Neutrophil (primary cell): ENCODE measurements around the gene TRMT61A.

Experiments
- H3K27ac ChIP-seq: fragments of 200-600 bp; sonication (generic); 2 replicates; pipeline ENCODE4 v1.5.1; 2016; ENCODE audit warnings: mild to moderate bottlenecking, moderate library complexity
- H3K27me3 ChIP-seq: fragments of 200-600 bp; sonication (generic); 2 replicates; pipeline ENCODE4 v1.6.0; 2016; ENCODE audit warnings: mild to moderate bottlenecking
- H3K36me3 ChIP-seq: fragments of 200-600 bp; sonication (generic); 2 replicates; pipeline ENCODE4 v1.5.1; 2017
- H3K4me1 ChIP-seq, 2 experiments: fragments of 200-600 bp in 1 of 2; sonication (generic) in 1 of 2; 1 replicate in 1 of 2; 2 replicates in 1 of 2; pipeline versions ENCODE4 v1.5.1 to v1.6.1; 2013 to 2016; ENCODE audit warnings: low read depth in 1 of 2, low read length in 1 of 2, mild to moderate bottlenecking in 1 of 2, moderate library complexity in 1 of 2; ENCODE audit not compliant: control insufficient read depth in 1 of 2, insufficient read depth in 1 of 2
- H3K4me3 ChIP-seq, 2 experiments: fragments of 200-600 bp in 1 of 2; sonication (generic) in 1 of 2; 1 replicate in 1 of 2; 2 replicates in 1 of 2; pipeline ENCODE4 v1.5.1; 2013 to 2016; ENCODE audit warnings: low read depth in 1 of 2, low read length in 1 of 2, mild to moderate bottlenecking in 1 of 2, moderate library complexity in 1 of 2
- H3K9me3 ChIP-seq: fragments of 200-600 bp; sonication (generic); 2 replicates; pipeline ENCODE4 v1.5.1; 2016
- TF ChIP-seq, protein P1 (sequence below): fragments of 200-600 bp; sonication (generic); IDR thresholded peaks from 2 replicates; pipeline ENCODE4 v1.5.1; 2016; ENCODE audit warnings: antibody characterized with exemption

The TRMT61A gene

DNA sequence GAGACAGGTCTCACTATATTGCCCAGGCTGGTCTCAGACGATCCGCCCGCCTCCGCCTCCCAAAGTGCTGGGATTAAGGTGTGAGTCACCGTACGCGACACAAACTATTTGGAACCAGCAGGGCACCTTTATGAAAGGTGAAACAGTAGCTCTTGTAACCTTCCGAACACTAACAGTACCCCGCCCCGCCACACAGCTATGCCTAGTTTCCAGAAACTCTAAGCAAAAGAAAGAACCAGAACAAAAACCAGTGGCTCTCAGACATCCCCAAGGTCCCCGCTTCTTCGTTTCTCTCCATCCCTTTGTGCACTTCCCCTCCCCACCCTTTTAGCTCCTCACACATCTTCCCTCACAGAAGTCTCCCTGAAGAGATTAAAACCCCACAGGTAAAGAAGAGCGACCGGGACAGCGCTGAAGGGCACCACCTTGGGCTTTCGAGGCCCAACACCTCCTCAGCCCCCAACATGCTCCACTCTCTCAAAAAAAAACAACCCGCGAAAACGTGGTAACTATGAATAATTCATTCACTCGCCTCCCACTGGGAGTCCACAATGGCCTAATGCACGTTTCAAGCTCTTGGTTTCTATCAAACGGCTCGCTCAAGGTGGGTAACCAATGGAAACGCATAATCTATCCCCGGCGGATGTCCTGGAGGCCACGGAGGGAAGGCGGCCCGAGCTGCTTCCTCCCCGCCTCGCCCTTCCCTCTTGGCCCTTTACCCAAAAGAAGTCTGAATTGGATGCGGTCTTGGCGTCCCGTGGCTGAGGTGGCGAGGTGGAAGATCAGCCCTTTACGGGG lies 32.6 kb downstream of the TRMT61A start:
- Histone ChIP-seq H3K9me3 (no peaks in the 10 kb centered on the region), H3K4me3 (peak overlapping the region; percentile 86 to 99), H3K36me3 (peaks cover 28% of the 10 kb centered on the region), H3K27me3 (no peaks in the 10 kb centered on the region), H3K4me1 (peaks cover 25 to 29% of the 10 kb centered on the region in 2 experiments), H3K27ac (peak overlapping the region; percentile 100)
- TF ChIP-seq, protein P1, sequence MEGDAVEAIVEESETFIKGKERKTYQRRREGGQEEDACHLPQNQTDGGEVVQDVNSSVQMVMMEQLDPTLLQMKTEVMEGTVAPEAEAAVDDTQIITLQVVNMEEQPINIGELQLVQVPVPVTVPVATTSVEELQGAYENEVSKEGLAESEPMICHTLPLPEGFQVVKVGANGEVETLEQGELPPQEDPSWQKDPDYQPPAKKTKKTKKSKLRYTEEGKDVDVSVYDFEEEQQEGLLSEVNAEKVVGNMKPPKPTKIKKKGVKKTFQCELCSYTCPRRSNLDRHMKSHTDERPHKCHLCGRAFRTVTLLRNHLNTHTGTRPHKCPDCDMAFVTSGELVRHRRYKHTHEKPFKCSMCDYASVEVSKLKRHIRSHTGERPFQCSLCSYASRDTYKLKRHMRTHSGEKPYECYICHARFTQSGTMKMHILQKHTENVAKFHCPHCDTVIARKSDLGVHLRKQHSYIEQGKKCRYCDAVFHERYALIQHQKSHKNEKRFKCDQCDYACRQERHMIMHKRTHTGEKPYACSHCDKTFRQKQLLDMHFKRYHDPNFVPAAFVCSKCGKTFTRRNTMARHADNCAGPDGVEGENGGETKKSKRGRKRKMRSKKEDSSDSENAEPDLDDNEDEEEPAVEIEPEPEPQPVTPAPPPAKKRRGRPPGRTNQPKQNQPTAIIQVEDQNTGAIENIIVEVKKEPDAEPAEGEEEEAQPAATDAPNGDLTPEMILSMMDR: no peak

DNA sequence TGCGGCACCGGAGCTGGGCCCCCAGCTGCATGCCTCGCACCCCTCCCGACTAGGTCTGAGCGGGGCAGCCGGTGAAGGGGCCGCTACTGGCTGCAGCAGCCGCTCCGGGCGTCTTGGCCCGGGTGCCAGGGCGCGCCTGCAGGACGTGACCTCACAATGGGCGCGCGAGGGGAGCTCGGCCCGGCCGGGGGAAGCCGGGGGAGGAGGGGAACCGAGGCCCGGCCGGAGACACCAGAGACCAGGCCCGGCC lies 33.1 kb downstream of the TRMT61A start:
- H3K36me3 ChIP-seq: peaks cover 28% of the 10 kb centered on the region
- H3K27ac ChIP-seq: peak overlapping the region; percentile 100
- peak overlapping the region; percentile 86 to 99 for H3K4me3 ChIP-seq
- TF ChIP-seq, protein P1: no peak
- H3K9me3 ChIP-seq: no peaks in the 10 kb centered on the region
- H3K27me3 ChIP-seq: no peaks in the 10 kb centered on the region
- peaks cover 25 to 29% of the 10 kb centered on the region in 2 experiments for H3K4me1 ChIP-seq

DNA sequence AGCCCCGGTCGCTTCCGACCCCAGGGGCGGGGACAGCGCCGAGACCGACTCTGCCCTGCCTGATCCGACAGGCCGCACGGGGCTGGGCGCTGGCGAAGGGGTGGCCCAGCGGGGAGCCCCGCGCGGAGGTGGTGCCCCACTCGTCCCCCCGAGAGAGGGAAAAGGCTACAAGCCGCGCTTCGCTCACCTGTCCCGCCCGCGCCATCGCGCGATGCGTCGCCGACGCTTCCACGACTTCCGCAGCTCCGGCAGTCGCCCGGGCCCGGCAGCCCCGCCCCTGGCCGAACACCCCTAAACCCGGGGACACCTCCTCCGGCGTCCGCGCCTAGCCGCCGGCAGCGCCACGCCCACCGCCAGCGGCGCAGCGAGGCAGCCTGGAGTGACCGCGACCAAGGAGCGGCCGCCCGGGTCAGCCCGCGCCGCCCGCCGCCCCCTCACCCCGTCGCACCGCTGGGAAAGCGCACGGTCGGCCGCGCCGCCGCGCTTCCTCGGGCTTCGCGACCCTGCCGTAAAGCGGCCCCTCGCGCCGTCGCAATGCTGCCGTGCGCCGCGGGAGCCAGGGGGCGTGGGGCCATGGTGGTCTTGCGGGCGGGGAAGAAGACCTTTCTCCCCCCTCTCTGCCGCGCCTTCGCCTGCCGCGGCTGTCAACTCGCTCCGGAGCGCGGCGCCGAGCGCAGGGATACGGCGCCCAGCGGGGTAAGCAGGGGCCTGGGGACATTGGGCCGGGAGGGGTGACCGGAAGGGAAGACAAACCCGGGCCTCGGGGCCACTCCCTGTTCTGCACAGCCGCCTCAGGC lies 33.6 kb downstream of the TRMT61A start, which contains the start of the genes BAG5 and COA8:
Gene BAG5 (minus strand): TSS at position 229 of the 797 bp plus-strand sequence. CDS start 1,493 bp downstream, outside the sequence.
Gene COA8 (plus strand): TSS at position 532 of the 797 bp plus-strand sequence. CDS start 42 bp downstream, at position 574.
- H3K27ac ChIP-seq: peak within 1 kb of the TSS; percentile 100
- H3K27me3 ChIP-seq: no peaks in the 10 kb centered on the region
- no peaks in the 10 kb centered on the region for H3K9me3 ChIP-seq
- H3K4me3 ChIP-seq: peak within 1 kb of the TSS; percentile 86 to 99
- TF ChIP-seq, protein P1: peak; percentile 23
- peaks cover 25 to 29% of the 10 kb centered on the region in 2 experiments for H3K4me1 ChIP-seq
- H3K36me3 ChIP-seq: peaks cover 28% of the 10 kb centered on the region

DNA sequence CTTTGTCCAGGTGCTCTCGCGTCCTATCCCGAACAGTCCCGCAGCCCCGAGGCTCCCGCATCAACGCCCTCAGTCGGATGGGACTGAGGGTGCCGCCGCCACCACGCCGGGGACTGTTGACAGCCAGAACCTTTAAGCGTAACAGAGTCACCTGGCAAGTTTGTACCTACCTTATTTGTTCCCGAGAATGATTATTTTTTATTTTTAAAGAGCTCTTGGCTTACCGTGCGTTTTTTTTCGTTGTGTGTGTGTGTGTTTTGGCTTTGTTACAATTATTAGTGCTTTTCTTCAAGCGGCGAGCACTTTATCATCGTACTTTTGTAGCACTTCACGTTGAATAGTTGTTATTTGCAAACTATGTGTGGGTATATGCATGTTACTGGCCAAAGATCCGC lies 34.2 kb downstream of the TRMT61A start:
- no peaks in the 10 kb centered on the region for H3K9me3 ChIP-seq
- TF ChIP-seq, protein P1: no peak
- H3K36me3 ChIP-seq: peaks cover 25% of the 10 kb centered on the region
- peak overlapping the region; percentile 100 for H3K27ac ChIP-seq
- H3K4me1 ChIP-seq: peaks cover 25 to 29% of the 10 kb centered on the region in 2 experiments
- H3K27me3 ChIP-seq: no peaks in the 10 kb centered on the region
- H3K4me3 ChIP-seq: peak overlapping the region; percentile 86 to 99

DNA sequence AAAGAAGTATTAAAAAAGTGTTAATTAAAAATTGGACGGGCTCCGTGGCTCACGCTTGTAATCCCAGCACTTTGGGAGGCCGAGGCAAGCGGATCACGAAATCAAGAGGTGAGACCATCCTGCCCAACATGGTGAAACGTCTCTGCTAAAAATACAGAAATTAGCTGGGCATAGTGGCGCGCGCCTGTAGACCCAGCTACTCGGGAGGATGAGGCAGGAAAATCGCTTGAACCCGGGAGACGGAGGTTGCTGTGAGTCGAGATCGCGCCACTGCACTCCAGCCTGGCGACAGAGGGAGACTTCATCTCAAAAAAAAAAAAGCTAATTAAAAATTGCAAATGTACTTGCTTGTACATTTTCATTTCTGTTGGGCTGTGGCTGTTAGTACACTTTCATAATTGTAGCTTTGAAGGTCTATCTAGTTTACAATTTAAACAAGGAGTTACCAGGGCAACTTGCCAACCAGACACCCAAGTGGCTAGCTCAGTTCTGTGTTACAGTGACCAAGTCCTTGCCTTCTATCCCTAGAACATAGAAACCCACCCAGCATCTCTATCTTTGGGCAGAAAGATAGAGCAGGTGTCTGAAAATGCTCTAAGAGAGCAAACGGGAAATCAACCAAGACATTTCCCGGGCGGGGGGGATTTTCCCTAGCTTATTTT lies 35.0 kb downstream of the TRMT61A start:
- H3K4me1 ChIP-seq: peaks cover 25 to 29% of the 10 kb centered on the region in 2 experiments
- TF ChIP-seq, protein P1: no peak
- peak overlapping the region; percentile 100 for H3K27ac ChIP-seq
- H3K4me3 ChIP-seq: peak overlapping the region; percentile 86 to 99
- H3K36me3 ChIP-seq: peaks cover 20% of the 10 kb centered on the region
- no peaks in the 10 kb centered on the region for H3K9me3 ChIP-seq
- H3K27me3 ChIP-seq: no peaks in the 10 kb centered on the region
